Aorta (tissue), 5 donors: ENCODE measurements around the gene HSPA2. TPM values are rescaled to one million over a fixed set of nuclear protein-coding genes. Genes with fewer than 3 reads are reported as not detected.
A peak's percentile ranks its signal among the peaks of the same experiment; 100 is the strongest.
"Not testable (repeated sequence)": the region's sequence is repeated elsewhere in the genome, so short reads cannot be mapped to it uniquely, and the experiment has no call there.

ENCODE experiments used
- ATAC-seq: fragments of 200-7000 bp; cut with Tn5 transposase; one replicate; pipeline ENCODE4 v1.9.1; 2022; ENCODE audit warnings: moderate library complexity; ENCODE audit not compliant: low FRiP score
- DNase-seq, 2 donors: peaks; one replicate each; pipeline ENCODE4 v3.0.0-alpha.2; 2020
- H3K27ac ChIP-seq, 2 donors: one replicate each; pipeline ENCODE4 v1.5.1; 2013; ENCODE audit warnings: low read length in 2 of 2, mild to moderate bottlenecking in 2 of 2, moderate library complexity in 2 of 2, control low read depth in 1 of 2, inconsistent platforms in 1 of 2, low read depth in 1 of 2
- H3K27me3 ChIP-seq, 2 donors: one replicate each; pipeline ENCODE4 v1.6.1; 2013; ENCODE audit warnings: control low read depth in 1 of 2, low read length in 1 of 2, mild to moderate bottlenecking in 1 of 2, moderate library complexity in 1 of 2; ENCODE audit not compliant: insufficient read depth in 2 of 2, control insufficient read depth in 1 of 2
- H3K36me3 ChIP-seq, 2 donors: one replicate each; pipeline ENCODE4 v1.6.1; 2013; ENCODE audit warnings: control low read depth in 1 of 2, low read length in 1 of 2, mild to moderate bottlenecking in 1 of 2; ENCODE audit not compliant: insufficient read depth in 2 of 2, control insufficient read depth in 1 of 2
- H3K4me1 ChIP-seq, 2 donors: one replicate each; pipeline ENCODE4 v1.6.1; 2013; ENCODE audit warnings: low read length in 2 of 2, control low read depth in 1 of 2, mild to moderate bottlenecking in 1 of 2, moderate library complexity in 1 of 2; ENCODE audit not compliant: insufficient read depth in 2 of 2, control insufficient read depth in 1 of 2
- H3K4me3 ChIP-seq, 2 donors: one replicate each; pipeline ENCODE4 v1.5.1; 2013; ENCODE audit warnings: low read length in 2 of 2, control low read depth in 1 of 2, mild to moderate bottlenecking in 1 of 2
- H3K9me3 ChIP-seq: one replicate; pipeline ENCODE4 v1.6.1; 2013; ENCODE audit warnings: mild to moderate bottlenecking, low read length; ENCODE audit not compliant: control insufficient read depth
- WGBS, 2 donors: extraction: QIAGEN DNeasy Blood & Tissue Kit; methylation state at CpG; one replicate each; pipeline ENCODE4 v1.1.7; 2013; 5-methylcytosine and 5-hydroxymethylcytosine counted together
- intact Hi-C, 2 donors: fragments of 100-400 bp; cut with DNase I; formaldehyde crosslinking; loops; one replicate each; pipeline versions ENCODE4 v1.14.2 to v1.15.0; 2022
- polyA plus RNA-seq, 2 donors: library from polyadenylated mRNA; stranded (reverse); fragments of 200-250 nt; gene quantifications; one replicate each; pipeline ENCODE4 v1.2.3, GENCODE V29; 2013
- total RNA-seq, 2 donors: library from RNA; stranded (reverse); fragmentation: NEBNext Ultra II Directional; extraction: Animal tissue kit (Norgen Biotek cat#: 25700); gene quantifications; one replicate each; pipeline ENCODE4 v1.2.1, GENCODE V29; 2021
- donor health status: healthy with polysubstance abuse.
- donor health status: Bipolar disorder and iron deficiency.
- donor health status: DM: no; HTN: no; CAD: no.
- donor health status: DM: no; HTN: no; CAD: no.
- donor health status: DM: yes; HTN: yes; CAD: no.

HSPA2 gene
- total and polyA plus RNA-seq, 4 donors, result 6.6 to 41.4 (median 23.0) TPM

GRCh38 chr14:64544607-64545312 lies 4.2 kb downstream of the HSPA2 start:
- H3K27ac ChIP-seq, result no peak overlapping the region
- ATAC-seq (no peak), DNase-seq (no peak)
- H3K27me3 ChIP-seq, result no peaks in the 10 kb centered on the region
- no peaks in the 10 kb centered on the region for H3K36me3 ChIP-seq
- 64% methylated on average over 4 to 5 of the region's 5 CpGs for WGBS, 2 donors
- intact Hi-C loops, result loop anchor here (5.0 to 10.0 kb wide), 4 partner anchors 37 to 370 kb away; partner anchors contain the start of gene CHURC1 (in 1 of the 2)
- no peak overlapping the region for H3K4me3 ChIP-seq
- no peaks in the 10 kb centered on the region for H3K9me3 ChIP-seq
- H3K4me1 ChIP-seq, result no peaks in the 10 kb centered on the region

DNA sequence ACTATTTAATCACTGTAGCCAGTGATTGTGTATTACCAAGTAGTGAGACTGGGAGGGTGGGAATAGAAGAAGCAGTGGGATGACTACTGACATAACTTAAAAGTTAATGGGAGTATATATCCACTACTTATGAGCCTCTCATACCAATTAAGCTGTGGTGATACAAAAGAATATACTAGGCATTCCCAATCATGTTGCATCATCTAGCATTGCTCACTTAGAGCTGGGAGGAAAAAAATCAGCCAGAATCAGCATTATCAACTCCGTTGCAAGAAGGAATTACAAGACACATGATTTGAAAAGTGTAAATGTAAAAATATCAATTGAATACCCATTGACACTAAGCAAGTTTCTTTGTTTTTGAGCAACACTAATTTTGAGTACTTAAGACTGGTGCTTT lies 8.5 kb downstream of the HSPA2 start:
- intact Hi-C loops, result loop anchor here in 1 of 2 donors (10.0 kb wide), 2 partner anchors 216 to 366 kb away; partner anchors contain the start of gene CHURC1
- no peak overlapping the region for H3K27ac ChIP-seq
- H3K27me3 ChIP-seq, result no peaks in the 10 kb centered on the region
- 91 to 100% methylated on average over 1 of the region's 1 CpG for WGBS, 2 donors
- H3K4me3 ChIP-seq, result no peak overlapping the region
- no peaks in the 10 kb centered on the region for H3K4me1 ChIP-seq
- H3K9me3 ChIP-seq, result no peaks in the 10 kb centered on the region
- DNase-seq (no peak), ATAC-seq (no peak)
- H3K36me3 ChIP-seq, result no peaks in the 10 kb centered on the region

- Histone ChIP-seq H3K27ac (no peak within 1 kb of the TSS), H3K9me3 (no peaks in the 10 kb centered on the region), H3K36me3 (no peaks in the 10 kb centered on the region), H3K4me3 (peak within 1 kb of the TSS in 1 of 2 donors; percentile 8), H3K4me1 (no peaks in the 10 kb centered on the region), H3K27me3 (no peaks in the 10 kb centered on the region)
- peak; percentile 90 for ATAC-seq
- intact Hi-C loops, result loop anchor here in 1 of 2 donors (10.0 kb wide), 2 partner anchors 215 to 365 kb away; partner anchors contain the start of gene CHURC1
- peak; percentile 64 to 87 for DNase-seq
- WGBS, 2 donors, result 16% methylated on average over 54 of the region's 54 CpGs
Measured at GRCh38 chr14:64549791-64550620, 9.5 kb downstream of the HSPA2 start, which contains the start of gene PPP1R36. Gene PPP1R36, plus strand, starts transcription at chr14:64549961. Its CDS starts 37 bp downstream, at chr14:64549998.

DNA sequence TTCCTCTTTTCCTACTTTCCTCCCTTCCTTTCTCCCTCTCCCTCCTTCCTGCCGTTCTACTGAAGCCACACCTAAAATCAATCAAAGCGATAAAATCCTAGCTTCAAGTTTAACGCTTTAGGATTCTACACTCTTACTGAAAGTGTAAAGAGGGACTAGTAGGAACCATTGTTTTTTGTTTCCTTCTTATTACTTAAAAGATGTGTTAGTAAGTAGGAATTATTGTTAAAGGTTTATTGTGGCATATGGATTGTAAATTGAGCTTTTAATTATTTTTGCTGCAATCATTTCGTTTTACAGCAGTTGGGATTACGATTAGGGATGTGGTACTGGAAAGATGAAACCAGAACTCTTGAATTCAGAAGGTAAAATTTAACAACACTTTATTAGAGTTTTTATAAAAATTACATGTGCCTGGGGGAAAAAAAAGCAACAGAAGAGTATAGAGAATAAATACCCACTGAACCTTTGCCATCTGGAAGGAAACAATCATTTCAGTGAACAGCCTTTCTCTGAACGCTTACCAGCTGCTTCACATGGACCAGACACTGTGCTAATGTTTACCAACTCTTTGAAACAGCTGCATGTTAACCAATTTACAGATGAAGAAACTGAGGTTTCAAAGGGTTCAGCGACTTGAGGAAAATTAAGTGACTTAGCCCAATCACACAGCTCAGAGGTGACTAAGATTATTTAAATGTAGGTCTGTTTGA lies 10.2 kb downstream of the HSPA2 start:
- no peaks in the 10 kb centered on the region for H3K4me1 ChIP-seq
- no peaks in the 10 kb centered on the region for H3K36me3 ChIP-seq
- WGBS, 2 donors, result 89 to 91% methylated on average over 7 of the region's 7 CpGs
- no peak for ATAC-seq
- no peak overlapping the region for H3K27ac ChIP-seq
- H3K27me3 ChIP-seq, result no peaks in the 10 kb centered on the region
- intact Hi-C loops, result no loop called here
- no peaks in the 10 kb centered on the region for H3K9me3 ChIP-seq
- H3K4me3 ChIP-seq, result no peak overlapping the region
- no peak for DNase-seq

- DNase-seq, result no peak
- no peak for ATAC-seq
- intact Hi-C loops, result no loop called here
Measured at GRCh38 chr14:64554556-64554955, 14.0 kb downstream of the HSPA2 start.

DNA sequence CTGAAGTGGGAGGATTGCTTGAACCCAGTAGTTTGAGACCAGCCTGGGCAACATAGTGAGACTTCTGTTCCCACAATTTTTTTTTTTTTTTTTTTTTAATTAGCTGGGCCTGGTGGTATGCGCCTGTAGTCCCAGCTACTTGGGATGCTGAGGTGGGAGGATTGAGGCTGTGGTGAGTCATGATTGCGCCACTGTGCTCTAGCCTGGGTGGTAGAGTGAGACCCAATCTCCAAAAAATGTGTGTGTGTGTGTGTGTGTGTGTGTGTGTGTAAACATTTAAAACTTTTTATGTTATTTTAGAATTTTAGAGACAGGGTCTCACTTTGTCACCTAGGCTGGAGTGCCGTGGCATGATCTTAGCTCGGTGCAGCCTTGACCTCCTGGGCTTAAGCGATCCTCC lies 16.0 kb downstream of the HSPA2 start:
- whole genome bisulfite sequencing, 2 donors, result 96% methylated on average over 5 of the region's 5 CpGs
- intact Hi-C loops, result no loop called here
- Histone ChIP-seq H3K27ac (no peak overlapping the region), H3K4me3 (no peak overlapping the region), H3K9me3 (no peaks in the 10 kb centered on the region), H3K4me1 (peaks cover 0 to 2% of the 10 kb centered on the region in 2 donors), H3K27me3 (no peaks in the 10 kb centered on the region), H3K36me3 (no peaks in the 10 kb centered on the region)
- no peak for ATAC-seq
- DNase-seq, result no peak

More at GRCh38 chr14:64554556-64554955, 14.0 kb downstream of the HSPA2 start:
- H3K9me3 ChIP-seq, result no peaks in the 10 kb centered on the region
- 77 to 81% methylated on average over 4 of the region's 4 CpGs for WGBS, 2 donors
- H3K27me3 ChIP-seq, result no peaks in the 10 kb centered on the region
- H3K4me3 ChIP-seq, result no peak overlapping the region
- H3K36me3 ChIP-seq, result no peaks in the 10 kb centered on the region
- H3K4me1 ChIP-seq, result no peaks in the 10 kb centered on the region
- H3K27ac ChIP-seq, result no peak overlapping the region

DNA sequence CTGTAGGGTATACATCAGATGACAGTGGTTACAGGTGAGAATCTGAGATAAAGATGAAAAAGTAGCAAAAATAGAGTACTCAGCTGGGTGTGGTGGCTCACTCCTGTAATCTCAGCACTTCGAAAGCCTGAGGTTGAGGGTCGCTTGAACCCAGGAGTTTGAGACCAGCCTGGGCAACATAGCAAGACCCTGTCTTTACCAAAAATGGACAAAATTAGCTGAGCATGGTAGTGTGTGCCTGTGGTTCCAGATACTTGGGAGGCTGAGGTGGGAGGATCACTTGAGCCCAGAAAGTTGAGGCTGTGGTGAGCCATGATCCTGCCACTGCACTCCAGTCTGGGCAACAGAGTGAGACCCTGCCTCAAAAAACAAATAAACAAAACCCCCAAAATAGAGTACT lies 17.7 kb downstream of the HSPA2 start:
- intact Hi-C loops, H3K27ac ChIP-seq, H3K4me3 ChIP-seq, H3K27me3 ChIP-seq, ATAC-seq, H3K9me3 ChIP-seq, H3K4me1 ChIP-seq, H3K36me3 ChIP-seq, DNase-seq: not testable (repeated sequence)
- 96 to 97% methylated on average over 2 of the region's 2 CpGs for WGBS, 2 donors

- DNase-seq, result no peak
- intact Hi-C loops, result no loop called here
- 81 to 82% methylated on average over 2 of the region's 2 CpGs for WGBS, 2 donors
- no peaks in the 10 kb centered on the region for H3K27me3 ChIP-seq
- no peak overlapping the region for H3K27ac ChIP-seq
- H3K4me1 ChIP-seq, result peaks cover 3 to 5% of the 10 kb centered on the region in 2 donors
- no peak overlapping the region for H3K4me3 ChIP-seq
- no peaks in the 10 kb centered on the region for H3K36me3 ChIP-seq
- no peak for ATAC-seq
- H3K9me3 ChIP-seq, result no peaks in the 10 kb centered on the region
Measured at GRCh38 chr14:64561631-64562030, 21.1 kb downstream of the HSPA2 start.
